ENCODE results near the gene LRRC49.

LRRC49 gene

DNA sequence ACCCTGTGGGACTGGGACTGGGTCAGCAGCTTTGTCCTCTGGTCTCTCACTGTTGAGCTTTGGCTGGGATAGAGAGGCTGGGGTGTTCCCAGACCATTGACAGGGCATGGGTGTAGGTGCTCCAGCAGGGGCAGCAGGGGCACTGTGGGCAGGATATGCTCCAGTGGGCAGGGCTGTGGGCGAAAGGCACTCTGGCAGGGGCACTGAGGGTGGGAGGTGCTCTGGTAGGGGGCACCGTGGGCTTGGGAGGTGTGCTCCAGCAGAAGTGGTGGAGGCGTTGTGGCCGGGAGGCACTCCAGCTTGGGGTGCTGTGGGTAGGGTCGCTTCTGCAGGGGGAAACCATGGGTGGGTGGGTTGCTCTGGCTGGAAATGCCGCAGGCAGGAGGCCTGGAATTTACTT lies 62.1 kb downstream of the LRRC49 start:
- H3K27ac ChIP-seq (ENCODE audit: low read depth, low read length) = no peak overlapping the region
- no peaks in the 10 kb centered on the region for H3K4me1 ChIP-seq (ENCODE audit: control insufficient read depth, insufficient read depth, low read length)
- H3K27me3 ChIP-seq (ENCODE audit: control insufficient read depth, insufficient read depth, low read length) = no peaks in the 10 kb centered on the region
- H3K4me3 ChIP-seq (ENCODE audit: low read depth, low read length) = no peak overlapping the region
- no peak overlapping the region for H3K9ac ChIP-seq (ENCODE audit: low read depth, low read length)
- H3K36me3 ChIP-seq (ENCODE audit: control insufficient read depth, insufficient read depth, low read length) = no peaks in the 10 kb centered on the region
- H3K9me3 ChIP-seq (ENCODE audit: control insufficient read depth, insufficient read depth, low read length) = no peaks in the 10 kb centered on the region

DNA sequence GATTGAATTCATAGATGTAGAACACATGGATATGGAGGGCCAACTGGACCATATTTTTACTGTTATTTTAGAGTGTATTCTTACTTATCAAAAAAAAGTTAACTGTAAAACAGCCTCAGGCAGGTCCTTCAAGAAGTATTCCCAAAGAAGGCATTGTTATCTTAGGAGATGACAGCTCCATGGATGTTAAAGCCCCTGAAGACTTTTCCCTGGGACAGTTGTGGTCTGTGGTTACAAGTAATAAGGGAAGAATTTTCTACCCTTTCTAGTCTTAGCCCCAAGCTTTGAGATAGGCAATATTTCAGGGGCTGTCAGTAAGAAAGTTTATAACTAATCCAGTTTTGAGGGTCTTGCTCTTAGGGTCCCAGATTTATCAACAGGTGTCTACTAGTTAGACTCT lies 62.5 kb downstream of the LRRC49 start:
- Histone ChIP-seq H3K9ac (ENCODE audit: low read depth, low read length) (no peak overlapping the region), H3K4me1 (ENCODE audit: control insufficient read depth, insufficient read depth, low read length) (no peaks in the 10 kb centered on the region), H3K36me3 (ENCODE audit: control insufficient read depth, insufficient read depth, low read length) (no peaks in the 10 kb centered on the region), H3K27me3 (ENCODE audit: control insufficient read depth, insufficient read depth, low read length) (no peaks in the 10 kb centered on the region), H3K4me3 (ENCODE audit: low read depth, low read length) (no peak overlapping the region), H3K27ac (ENCODE audit: low read depth, low read length) (no peak overlapping the region), H3K9me3 (ENCODE audit: control insufficient read depth, insufficient read depth, low read length) (no peaks in the 10 kb centered on the region)

DNA sequence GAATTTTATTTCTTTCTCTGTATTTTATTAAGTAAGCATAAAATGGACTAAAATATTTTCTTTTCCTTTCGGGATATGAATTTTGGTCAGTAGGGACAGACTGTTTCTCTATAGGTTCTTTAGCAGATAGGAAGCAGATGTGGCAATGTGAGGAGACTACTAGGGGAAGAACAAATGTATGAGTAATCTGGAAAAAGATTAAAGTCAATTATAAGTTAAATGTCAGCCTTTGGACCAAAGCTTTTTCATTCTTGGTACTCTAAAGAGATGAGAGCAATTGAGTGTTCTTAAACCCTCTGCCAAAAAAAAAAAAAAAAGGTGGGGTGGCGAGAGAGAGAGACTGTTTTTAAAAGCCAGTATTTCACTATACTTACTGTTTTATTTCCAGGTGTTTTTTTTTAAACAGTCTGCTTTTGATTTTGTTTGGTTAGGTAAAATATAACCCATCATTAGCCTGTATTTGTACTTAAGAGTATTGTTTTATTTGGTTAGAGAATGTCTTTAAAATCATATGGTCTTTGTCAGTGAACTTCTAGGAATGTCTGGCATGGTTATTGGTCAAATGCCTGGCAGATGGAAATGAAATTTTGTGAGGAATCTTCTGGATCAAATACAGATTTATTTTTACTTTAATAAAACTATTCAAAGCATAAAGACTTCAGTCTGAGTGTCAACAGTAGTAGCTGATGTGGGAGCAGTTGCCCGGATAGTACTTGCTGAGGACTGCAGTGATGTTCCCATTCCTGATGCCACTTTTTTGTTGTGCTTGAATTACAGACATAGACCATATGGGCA lies 63.8 kb downstream of the LRRC49 start:
- Histone ChIP-seq H3K9me3 (ENCODE audit: control insufficient read depth, insufficient read depth, low read length) (no peaks in the 10 kb centered on the region), H3K36me3 (ENCODE audit: control insufficient read depth, insufficient read depth, low read length) (no peaks in the 10 kb centered on the region), H3K9ac (ENCODE audit: low read depth, low read length) (no peak overlapping the region), H3K4me1 (ENCODE audit: control insufficient read depth, insufficient read depth, low read length) (peaks cover 5% of the 10 kb centered on the region; the same call in 1 of the 2 replicates), H3K4me3 (ENCODE audit: low read depth, low read length) (no peak overlapping the region), H3K27me3 (ENCODE audit: control insufficient read depth, insufficient read depth, low read length) (no peaks in the 10 kb centered on the region), H3K27ac (ENCODE audit: low read depth, low read length) (no peak overlapping the region)

DNA sequence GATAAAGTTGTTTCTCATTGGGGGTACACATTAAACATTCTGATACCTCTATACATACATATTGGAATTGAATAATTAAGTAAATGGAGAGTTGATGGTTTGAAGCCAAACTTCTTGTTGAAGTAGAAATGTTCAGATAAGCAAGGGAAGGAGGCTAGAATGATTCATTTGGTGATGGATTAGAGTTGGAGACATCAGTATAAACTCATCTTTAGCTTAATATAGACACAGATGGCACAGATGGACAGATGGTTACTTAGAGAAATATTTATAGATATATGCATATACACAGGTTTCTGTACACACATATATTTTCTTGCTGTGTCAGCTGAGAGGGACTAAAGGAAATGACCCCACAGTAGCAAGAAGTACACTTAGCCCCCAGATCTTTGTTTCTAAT lies 69.5 kb downstream of the LRRC49 start:
- Histone ChIP-seq H3K36me3 (ENCODE audit: control insufficient read depth, insufficient read depth, low read length) (no peaks in the 10 kb centered on the region), H3K9me3 (ENCODE audit: control insufficient read depth, insufficient read depth, low read length) (no peaks in the 10 kb centered on the region), H3K4me3 (ENCODE audit: low read depth, low read length) (no peak overlapping the region), H3K4me1 (ENCODE audit: control insufficient read depth, insufficient read depth, low read length) (peaks cover 5% of the 10 kb centered on the region; the same call in 1 of the 2 replicates), H3K27me3 (ENCODE audit: control insufficient read depth, insufficient read depth, low read length) (no peaks in the 10 kb centered on the region), H3K27ac (ENCODE audit: low read depth, low read length) (no peak overlapping the region), H3K9ac (ENCODE audit: low read depth, low read length) (no peak overlapping the region)

DNA sequence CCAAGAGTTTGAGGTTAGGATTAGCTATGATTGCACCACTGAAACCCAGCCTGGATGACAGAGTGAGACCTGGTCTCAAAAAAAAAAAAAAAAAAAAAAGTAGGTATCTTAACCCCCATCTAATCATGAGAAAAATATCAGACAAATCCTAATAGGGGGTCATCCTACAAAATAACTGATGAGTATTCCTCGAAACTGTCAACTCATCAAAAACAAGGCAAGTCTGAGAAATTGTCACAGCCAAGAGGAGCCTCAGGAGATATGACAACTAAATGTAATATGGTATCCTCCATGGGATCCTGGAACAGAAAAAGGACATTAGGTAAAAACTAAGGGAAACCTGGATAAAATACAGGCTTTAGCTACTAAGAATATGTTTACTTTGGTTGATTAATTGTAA lies 70.6 kb downstream of the LRRC49 start:
- no peaks in the 10 kb centered on the region for H3K27me3 ChIP-seq (ENCODE audit: control insufficient read depth, insufficient read depth, low read length)
- H3K36me3 ChIP-seq (ENCODE audit: control insufficient read depth, insufficient read depth, low read length) = no peaks in the 10 kb centered on the region
- H3K9me3 ChIP-seq (ENCODE audit: control insufficient read depth, insufficient read depth, low read length) = no peaks in the 10 kb centered on the region
- H3K4me1 ChIP-seq (ENCODE audit: control insufficient read depth, insufficient read depth, low read length) = peaks cover 5% of the 10 kb centered on the region; the same call in 1 of the 2 replicates
- H3K9ac ChIP-seq (ENCODE audit: low read depth, low read length) = no peak overlapping the region
- no peak overlapping the region for H3K4me3 ChIP-seq (ENCODE audit: low read depth, low read length)
- no peak overlapping the region for H3K27ac ChIP-seq (ENCODE audit: low read depth, low read length)

DNA sequence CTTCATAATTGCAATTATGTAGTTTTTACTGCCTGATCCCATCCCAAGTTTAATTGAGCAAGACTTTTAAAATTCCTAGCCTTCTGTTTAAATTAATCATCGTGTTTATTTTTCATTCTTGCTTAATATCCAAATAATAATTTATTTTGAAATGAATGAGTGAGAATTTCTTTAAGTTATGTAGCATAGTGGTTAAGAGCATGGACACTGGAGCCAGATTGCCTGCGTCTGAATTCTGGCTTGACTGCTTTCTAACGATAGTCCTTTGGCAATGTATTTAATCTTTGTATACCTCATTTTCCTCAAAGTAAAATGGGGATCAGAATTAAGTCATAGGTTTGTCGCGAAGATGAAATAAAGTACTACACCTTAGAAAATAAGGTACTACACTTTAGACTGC lies 71.4 kb downstream of the LRRC49 start:
- Histone ChIP-seq H3K9ac (ENCODE audit: low read depth, low read length) (no peak overlapping the region), H3K4me1 (ENCODE audit: control insufficient read depth, insufficient read depth, low read length) (peaks cover 5% of the 10 kb centered on the region; the same call in 1 of the 2 replicates), H3K27me3 (ENCODE audit: control insufficient read depth, insufficient read depth, low read length) (no peaks in the 10 kb centered on the region), H3K36me3 (ENCODE audit: control insufficient read depth, insufficient read depth, low read length) (no peaks in the 10 kb centered on the region), H3K4me3 (ENCODE audit: low read depth, low read length) (no peak overlapping the region), H3K9me3 (ENCODE audit: control insufficient read depth, insufficient read depth, low read length) (no peaks in the 10 kb centered on the region), H3K27ac (ENCODE audit: low read depth, low read length) (no peak overlapping the region)

DNA sequence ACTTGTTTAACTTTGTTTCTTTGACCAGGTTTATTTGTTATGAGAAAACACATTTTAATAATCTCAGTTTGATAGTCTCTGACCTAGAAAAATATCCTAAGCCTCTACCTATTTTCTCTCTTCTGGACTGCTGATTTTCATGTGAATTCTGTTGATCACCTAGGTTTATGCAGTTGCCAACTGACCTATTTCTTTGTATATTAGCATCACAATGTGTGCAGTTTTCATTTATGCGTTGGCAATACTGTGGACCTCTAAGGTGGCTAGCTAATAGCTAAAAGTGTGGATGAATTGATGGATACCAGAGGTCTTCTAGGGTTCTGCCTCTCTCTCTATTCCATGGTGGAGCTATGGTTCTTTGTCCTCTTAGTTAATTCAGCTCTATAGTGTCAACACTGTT lies 72.1 kb downstream of the LRRC49 start:
- H3K27me3 ChIP-seq (ENCODE audit: control insufficient read depth, insufficient read depth, low read length) = no peaks in the 10 kb centered on the region
- no peak overlapping the region for H3K4me3 ChIP-seq (ENCODE audit: low read depth, low read length)
- no peak overlapping the region for H3K9ac ChIP-seq (ENCODE audit: low read depth, low read length)
- no peaks in the 10 kb centered on the region for H3K36me3 ChIP-seq (ENCODE audit: control insufficient read depth, insufficient read depth, low read length)
- H3K27ac ChIP-seq (ENCODE audit: low read depth, low read length) = no peak overlapping the region
- peaks cover 5% of the 10 kb centered on the region; the same call in 1 of the 2 replicates for H3K4me1 ChIP-seq (ENCODE audit: control insufficient read depth, insufficient read depth, low read length)
- H3K9me3 ChIP-seq (ENCODE audit: control insufficient read depth, insufficient read depth, low read length) = no peaks in the 10 kb centered on the region

DNA sequence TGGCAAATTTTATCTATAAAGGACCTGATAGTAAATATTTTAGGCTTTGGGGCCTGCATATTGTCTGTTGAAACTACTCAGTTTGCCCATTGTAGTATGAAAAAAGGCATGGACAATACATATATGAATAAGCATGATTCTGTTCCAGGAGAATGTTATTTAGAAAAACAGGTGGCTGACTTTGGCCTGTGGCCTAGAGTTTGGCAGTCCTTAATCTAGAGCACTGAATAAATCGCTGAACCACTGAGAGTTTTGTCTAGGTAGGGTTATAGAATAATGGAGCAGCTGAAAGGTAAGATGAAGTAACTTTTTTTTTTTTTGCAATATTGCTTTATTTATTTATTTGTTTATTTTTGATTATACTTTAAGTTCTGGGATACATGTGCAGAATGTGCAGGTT lies 75.0 kb downstream of the LRRC49 start:
- Histone ChIP-seq H3K36me3 (ENCODE audit: control insufficient read depth, insufficient read depth, low read length) (no peaks in the 10 kb centered on the region), H3K4me3 (ENCODE audit: low read depth, low read length) (no peak overlapping the region), H3K9me3 (ENCODE audit: control insufficient read depth, insufficient read depth, low read length) (no peaks in the 10 kb centered on the region), H3K9ac (ENCODE audit: low read depth, low read length) (no peak overlapping the region), H3K27ac (ENCODE audit: low read depth, low read length) (no peak overlapping the region), H3K27me3 (ENCODE audit: control insufficient read depth, insufficient read depth, low read length) (no peaks in the 10 kb centered on the region), H3K4me1 (ENCODE audit: control insufficient read depth, insufficient read depth, low read length) (no peaks in the 10 kb centered on the region)

DNA sequence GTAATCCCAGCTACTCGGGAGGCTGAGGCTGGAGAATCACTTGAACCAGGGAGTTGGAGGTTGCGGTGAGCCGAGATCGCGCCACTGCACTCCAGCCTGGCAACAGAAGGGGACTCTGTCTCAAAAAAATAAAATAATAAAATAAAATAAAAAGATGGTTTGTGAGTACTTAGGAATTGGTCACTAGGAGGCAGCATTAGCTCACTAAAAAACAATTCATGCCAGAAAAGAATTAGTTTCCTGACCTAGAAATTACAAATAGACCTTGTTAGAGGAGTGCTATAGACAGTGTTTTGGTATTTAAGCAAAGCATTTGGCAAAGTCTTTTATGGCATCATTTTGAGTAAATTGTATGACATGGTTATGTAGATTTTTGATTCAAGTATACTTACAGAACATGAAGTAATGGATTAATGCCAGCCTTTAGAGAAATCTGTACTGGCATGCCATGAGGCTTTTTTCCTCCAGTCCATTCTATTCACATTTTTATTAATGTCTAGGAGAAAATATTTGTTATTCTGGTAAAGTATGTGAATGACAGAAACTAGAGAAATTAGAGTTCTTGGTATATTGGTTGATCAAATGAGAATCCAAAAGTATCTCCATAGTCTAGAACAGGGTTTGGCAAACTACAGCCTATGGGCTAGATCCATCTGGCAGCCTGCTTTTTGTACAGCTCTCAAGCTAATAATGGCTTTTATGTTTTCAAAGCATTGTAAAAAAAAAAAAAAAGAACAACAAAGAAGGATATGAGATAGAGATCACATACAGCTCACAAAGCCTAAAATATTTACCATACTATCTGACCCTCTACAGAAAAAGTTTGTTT lies 81.6 kb downstream of the LRRC49 start:
- Histone ChIP-seq H3K9me3 (ENCODE audit: control insufficient read depth, insufficient read depth, low read length) (no peaks in the 10 kb centered on the region), H3K27me3 (ENCODE audit: control insufficient read depth, insufficient read depth, low read length) (no peaks in the 10 kb centered on the region), H3K4me1 (ENCODE audit: control insufficient read depth, insufficient read depth, low read length) (no peaks in the 10 kb centered on the region), H3K36me3 (ENCODE audit: control insufficient read depth, insufficient read depth, low read length) (no peaks in the 10 kb centered on the region), H3K9ac (ENCODE audit: low read depth, low read length) (no peak overlapping the region), H3K4me3 (ENCODE audit: low read depth, low read length) (no peak overlapping the region), H3K27ac (ENCODE audit: low read depth, low read length) (no peak overlapping the region)

DNA sequence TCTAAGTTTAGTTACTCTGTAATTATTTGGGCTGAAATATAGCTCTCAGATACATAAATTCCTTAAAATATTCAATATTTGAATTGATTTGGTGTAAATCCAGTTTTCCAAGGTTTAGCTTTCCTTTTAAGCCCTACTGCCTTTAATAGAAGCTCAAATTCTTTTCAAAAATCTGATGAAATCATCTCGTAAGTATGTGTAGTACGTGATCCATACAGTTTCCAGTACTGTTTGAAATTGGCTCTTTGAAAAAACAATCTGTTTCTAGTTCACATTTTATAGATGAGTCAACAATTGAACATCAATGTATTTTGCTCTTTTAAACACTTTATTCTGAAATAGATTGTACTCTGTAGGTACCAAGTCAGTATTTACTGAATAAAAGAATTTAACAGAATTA lies 84.2 kb downstream of the LRRC49 start:
- Histone ChIP-seq H3K27ac (ENCODE audit: low read depth, low read length) (no peak overlapping the region), H3K4me1 (ENCODE audit: control insufficient read depth, insufficient read depth, low read length) (no peaks in the 10 kb centered on the region), H3K9ac (ENCODE audit: low read depth, low read length) (no peak overlapping the region), H3K27me3 (ENCODE audit: control insufficient read depth, insufficient read depth, low read length) (no peaks in the 10 kb centered on the region), H3K4me3 (ENCODE audit: low read depth, low read length) (no peak overlapping the region), H3K9me3 (ENCODE audit: control insufficient read depth, insufficient read depth, low read length) (no peaks in the 10 kb centered on the region), H3K36me3 (ENCODE audit: control insufficient read depth, insufficient read depth, low read length) (no peaks in the 10 kb centered on the region)

DNA sequence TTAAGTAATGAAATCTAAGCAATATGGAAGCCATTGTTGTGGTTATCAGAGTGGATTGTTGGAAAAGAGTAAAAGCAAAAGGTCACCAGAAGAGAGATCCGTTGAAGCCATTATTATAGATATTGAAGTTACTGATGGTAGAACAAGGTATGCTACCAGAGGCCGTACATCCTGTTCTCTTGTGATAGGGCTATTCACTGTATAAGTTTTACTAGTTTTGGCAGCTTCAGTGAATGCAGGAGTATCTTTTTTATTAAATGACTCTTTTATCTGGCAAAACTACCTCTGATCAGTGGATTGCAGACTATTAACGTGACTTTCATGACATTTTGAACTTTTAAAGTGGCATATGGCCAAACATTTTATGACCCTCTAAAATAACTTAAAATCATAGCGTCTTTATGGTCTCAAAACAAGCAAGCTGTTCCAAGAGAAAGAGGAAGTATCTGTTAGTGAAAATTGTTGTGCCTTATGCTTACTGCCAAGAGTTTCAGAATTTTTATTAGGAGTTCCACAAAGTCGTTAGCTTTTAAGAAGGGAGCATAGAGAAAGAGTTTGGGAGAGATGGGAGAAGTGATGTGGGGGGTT lies 102.9 kb downstream of the LRRC49 start:
- Histone ChIP-seq H3K4me1 (ENCODE audit: control insufficient read depth, insufficient read depth, low read length) (no peaks in the 10 kb centered on the region), H3K27ac (ENCODE audit: low read depth, low read length) (no peak overlapping the region), H3K36me3 (ENCODE audit: control insufficient read depth, insufficient read depth, low read length) (0 out of 2 replicates have a peak, but pooled peaks cover 4% of the 10 kb centered on the region), H3K27me3 (ENCODE audit: control insufficient read depth, insufficient read depth, low read length) (no peaks in the 10 kb centered on the region), H3K9ac (ENCODE audit: low read depth, low read length) (no peak overlapping the region), H3K4me3 (ENCODE audit: low read depth, low read length) (no peak overlapping the region), H3K9me3 (ENCODE audit: control insufficient read depth, insufficient read depth, low read length) (peaks cover 31% of the 10 kb centered on the region)
